Left cardiac atrium (tissue), 4 donors: Measurements from ENCODE around the gene HAT1. TPM values are rescaled to one million over a fixed set of nuclear protein-coding genes. Genes with fewer than 3 reads are reported as not detected.

Source experiments
- ATAC-seq, 2 donors: fragments of 200-7000 bp; cut with Tn5 transposase; one replicate each; pipeline ENCODE4 v1.9.1; 2020; ENCODE audit warnings: mild to moderate bottlenecking in 2 of 2, moderate library complexity in 2 of 2
- DNase-seq: peaks from one replicate; pipeline ENCODE4 v3.0.0-alpha.2; 2020
- intact Hi-C, 2 donors: fragments of 100-400 bp; cut with DNase I; formaldehyde crosslinking; loops; one replicate each; pipeline versions ENCODE4 v1.14.1 to v1.15.1; 2022 to 2023
- total RNA-seq, 2 donors: library from RNA; stranded (reverse); fragmentation: NEBNext Ultra II Directional; extraction: Animal tissue kit (Norgen Biotek cat#: 25700); gene quantifications; one replicate each; pipeline ENCODE4 v1.2.1, GENCODE V29; 2021
- donor health status: DM: no; HTN: yes; CAD: no.
- donor health status: DM: no; HTN: yes; CAD: no; lungs with severe emphysema.
- donor health status: DM: yes; HTN: yes; CAD: no.
- donor health status: Dilated cardiomyopathy.

HAT1 gene
- total RNA-seq, 2 donors from 2014 or later, result 32.2 to 37.4 TPM

DNA sequence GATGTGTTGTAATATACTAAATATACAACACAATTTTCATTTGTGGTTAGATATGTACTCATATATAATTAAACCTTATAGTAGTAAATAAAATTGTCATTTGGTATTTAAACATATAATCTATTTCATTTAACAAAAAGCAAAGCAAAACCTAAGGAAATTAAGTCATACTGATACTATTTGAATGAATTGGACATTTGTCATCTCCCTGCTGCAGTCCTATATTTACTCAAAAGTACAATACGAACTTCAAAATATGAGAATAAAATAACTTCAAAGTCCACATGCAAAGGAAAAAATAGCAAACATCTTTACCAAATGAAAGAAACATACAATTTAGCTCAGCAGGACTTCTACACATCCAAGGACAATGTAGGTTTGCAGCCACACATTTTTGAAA lies 11.8 kb upstream of the HAT1 start:
- no peak for DNase-seq
- intact Hi-C loops, result no loop called here
- ATAC-seq, result no peak

DNA sequence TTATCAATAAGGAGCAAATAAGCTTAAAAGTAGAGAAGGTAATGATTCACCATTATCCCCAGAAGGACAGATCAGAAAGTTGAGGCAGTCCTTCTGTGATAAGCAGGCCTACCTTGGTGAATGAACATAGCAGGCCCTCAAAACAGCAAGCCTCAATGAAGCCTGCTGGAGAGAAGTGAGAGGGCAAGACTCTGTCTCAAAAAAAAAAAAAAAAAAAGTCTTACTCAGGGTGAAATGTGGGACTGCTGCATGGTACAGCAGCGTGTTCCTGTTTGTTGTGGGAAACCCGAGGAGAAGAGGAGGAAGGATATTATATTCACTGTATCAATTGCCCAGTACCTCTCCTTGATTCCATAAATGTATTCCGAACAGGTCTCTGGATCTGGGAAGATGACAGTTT lies 8.7 kb upstream of the HAT1 start:
- DNase-seq (no peak), ATAC-seq (no peak)
- intact Hi-C loops, result no loop called here

DNA sequence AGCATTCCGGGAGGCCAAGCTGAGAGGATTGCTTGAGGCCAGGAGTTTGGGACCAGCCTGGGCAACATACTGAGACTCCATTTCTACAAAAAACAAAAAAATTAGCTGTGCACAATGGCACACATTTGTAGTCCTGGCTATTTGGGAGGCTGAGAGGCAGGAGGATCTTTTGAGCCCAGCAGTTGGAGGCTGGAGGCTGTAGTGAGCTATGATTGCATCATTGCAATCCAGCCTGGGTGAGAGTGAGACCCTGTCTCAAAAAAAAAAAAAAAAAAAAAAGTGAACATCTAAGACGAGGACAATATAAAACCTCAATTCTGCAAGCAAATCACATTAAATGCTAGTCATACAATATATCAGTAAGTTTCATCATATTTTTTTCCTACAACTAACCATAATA lies 2.8 kb upstream of the HAT1 start:
- ATAC-seq (no peak), DNase-seq (no peak)
- intact Hi-C loops, result no loop called here

DNA sequence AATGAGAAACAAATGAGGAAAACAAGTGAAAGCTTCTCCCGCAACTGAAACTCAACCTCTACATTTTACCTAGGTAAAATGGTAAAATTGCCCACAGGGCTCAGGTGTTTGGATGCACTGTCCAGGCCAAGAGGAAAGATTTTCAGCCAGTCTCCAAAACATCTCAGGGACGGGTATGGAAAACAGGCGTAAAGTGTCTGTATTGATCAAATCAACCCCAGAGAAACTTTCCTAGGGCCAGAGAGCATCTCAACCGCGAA lies 361 bp upstream of the HAT1 start:
- no peak for ATAC-seq
- no peak for DNase-seq
- intact Hi-C loops, result no loop called here

DNA sequence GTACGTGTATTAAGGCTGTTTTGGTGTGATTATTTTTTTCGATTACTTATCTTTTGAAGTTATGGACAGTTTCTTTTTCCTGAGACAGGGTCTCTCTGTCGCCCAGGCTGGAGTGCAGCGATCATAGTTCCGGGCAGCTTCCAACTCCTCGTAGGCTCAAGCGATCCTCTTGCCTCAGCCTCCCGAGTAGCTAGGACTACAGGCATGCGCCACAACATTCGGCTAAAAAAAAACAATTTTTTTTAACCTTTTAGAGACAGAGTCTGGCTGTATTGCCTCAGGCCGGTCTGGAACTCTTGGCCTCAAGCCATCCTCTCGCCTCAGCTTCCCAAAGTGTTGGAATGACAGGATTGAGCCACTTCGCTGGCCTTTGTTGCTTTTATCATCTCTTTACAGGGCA lies 945 bp downstream of the HAT1 start:
- DNase-seq (peak; percentile 24), ATAC-seq (peak in 1 of 2 donors; percentile 29)
- intact Hi-C loops, result no loop called here

DNA sequence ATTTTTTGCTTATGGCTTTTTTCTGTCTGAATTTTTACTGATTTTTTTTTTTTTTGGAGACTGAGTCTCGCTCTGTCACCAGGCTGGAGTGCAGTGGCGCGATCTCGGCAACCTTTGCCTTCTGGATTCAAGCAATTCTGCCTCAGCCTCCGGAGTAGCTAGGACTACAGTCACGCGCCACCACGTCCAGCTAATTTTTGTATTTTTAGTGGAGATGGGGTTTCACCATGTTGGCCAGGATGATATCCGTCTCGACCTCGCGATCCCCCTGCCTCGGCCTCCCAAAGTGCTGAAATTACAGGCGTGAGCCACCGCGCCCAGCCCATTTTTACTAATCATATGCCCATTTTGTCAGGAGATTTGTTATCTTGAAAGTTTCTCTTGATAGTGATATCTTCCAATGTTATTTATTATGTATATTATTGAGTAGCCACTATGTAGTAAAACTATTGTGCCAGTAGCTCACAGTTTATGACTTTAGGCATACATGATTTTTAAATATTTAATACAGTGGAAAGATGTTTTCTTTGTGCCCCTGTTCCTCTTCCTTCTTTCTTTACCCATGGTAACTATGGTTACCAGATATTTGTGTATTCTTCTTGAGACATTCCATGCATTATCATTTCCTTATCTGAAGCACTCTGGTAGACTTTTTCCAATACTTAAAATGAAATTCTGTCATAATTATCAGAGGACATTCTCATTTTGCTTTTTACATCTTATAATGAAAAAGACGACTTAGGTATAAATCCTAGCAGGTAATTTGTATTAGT lies 2.1 kb downstream of the HAT1 start:
- intact Hi-C loops, result no loop called here
- DNase-seq (no peak), ATAC-seq (no peak)

DNA sequence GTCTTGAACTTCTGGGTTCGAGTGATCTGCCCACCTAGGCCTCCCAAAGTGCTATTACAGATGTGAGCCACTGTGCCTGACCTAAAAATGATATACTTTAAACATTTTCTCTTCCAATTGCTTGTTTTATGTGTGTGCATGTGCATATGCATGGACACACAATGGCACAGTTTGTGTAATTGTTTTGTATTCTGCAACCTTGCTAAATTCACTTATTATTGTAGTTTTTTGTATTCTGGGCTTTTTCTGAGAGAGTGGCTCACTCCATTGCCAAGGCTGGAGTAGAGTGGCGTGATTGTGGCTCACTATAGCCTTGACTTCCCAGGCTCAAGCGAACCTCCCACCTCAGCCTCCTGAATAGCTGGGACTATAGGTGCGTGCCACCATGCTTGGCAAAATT lies 8.1 kb downstream of the HAT1 start:
- DNase-seq (no peak), ATAC-seq (no peak)
- intact Hi-C loops, result no loop called here

DNA sequence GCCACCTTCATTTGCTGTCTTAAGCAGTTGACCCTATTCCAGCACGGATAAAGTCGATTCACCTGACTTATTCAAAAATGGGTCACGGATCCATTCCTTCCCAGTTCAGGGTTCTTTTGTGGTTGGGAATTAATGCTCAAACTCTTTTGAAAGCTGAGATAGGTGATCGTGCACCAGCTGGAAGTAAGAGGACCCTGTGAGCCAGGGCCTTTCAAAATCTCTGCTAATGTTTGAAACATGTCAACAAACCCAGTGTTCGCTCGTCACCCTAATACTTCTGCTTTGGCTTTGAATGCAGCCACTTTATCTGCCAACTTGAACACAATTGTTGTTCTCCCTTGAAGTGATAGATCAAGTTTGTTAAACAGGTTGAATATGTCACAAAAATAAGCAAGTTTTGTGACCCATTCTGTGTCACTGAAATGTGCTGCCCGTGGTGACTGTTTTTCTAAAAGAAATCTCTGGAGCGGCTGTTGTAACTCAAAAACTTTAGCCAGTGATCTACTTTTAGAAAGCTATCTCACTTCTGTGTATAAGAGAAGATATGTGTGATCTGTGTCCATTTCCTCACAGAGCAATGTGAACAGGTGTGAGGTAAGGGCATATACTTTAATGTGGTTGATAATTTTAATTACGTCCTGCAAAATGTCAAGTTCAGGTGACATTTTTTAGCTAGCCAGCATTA lies 16.9 kb downstream of the HAT1 start:
- DNase-seq (no peak), ATAC-seq (no peak)
- intact Hi-C loops, result no loop called here

DNA sequence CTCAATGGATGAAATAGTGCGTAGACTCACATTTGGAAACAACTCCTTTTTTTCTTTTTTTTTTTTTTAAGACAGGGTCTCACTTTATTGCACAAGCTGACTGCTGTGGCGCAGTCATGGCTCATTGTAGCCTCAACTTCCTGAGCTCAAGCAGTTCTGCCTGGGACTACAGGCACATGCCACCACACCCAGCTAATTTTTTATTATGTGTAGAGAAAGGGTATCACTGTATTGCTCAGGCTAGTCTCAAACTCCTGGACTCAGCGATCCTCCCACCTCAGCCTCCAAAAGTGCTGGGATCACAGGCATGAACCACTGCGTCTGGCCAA lies 17.4 kb downstream of the HAT1 start:
- intact Hi-C loops, result no loop called here
- DNase-seq (no peak), ATAC-seq (no peak)

DNA sequence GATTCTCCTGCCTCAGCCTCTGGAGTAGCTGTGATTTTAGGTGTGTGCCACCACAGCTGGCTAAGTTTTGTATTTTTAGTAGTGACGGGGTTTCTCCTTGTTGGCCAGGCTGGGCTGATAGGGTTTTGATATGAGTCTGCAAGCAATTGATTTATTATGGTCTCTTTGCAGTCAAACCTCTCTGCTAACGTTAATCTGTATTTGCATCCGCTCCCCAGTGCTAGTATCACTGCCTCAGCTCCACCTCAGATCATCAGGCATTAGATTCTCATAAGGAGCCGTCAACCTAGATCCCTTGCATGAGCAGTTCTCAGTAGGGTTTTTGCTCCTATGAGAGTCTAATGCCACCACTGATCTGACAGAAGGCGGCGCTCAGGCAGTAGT lies 19.0 kb downstream of the HAT1 start:
- intact Hi-C loops, result no loop called here
- ATAC-seq, result no peak

DNA sequence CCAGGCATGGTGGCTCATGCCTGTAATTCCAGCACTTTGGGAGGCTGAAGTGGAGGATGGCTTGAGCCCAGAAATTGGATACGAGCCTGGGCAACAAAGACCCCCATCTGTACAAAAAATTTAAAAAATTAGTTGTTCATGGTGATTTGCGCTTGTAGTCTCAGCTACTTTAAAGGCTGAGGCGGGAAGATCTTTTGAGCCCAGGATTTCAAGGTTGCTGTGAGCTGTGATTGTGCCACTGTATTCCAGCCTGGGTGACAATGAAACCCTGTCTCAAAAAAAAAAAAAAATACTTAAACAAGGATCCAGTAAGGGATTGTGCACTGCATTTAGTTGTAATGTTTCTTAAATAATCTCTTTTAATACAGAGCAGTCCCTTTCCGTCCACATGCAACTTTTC lies 21.6 kb downstream of the HAT1 start:
- DNase-seq (no peak), ATAC-seq (no peak)
- intact Hi-C loops, result no loop called here

More for the DNA sequence above, 19.0 kb downstream of the HAT1 start:
- DNase-seq, result no peak

DNA sequence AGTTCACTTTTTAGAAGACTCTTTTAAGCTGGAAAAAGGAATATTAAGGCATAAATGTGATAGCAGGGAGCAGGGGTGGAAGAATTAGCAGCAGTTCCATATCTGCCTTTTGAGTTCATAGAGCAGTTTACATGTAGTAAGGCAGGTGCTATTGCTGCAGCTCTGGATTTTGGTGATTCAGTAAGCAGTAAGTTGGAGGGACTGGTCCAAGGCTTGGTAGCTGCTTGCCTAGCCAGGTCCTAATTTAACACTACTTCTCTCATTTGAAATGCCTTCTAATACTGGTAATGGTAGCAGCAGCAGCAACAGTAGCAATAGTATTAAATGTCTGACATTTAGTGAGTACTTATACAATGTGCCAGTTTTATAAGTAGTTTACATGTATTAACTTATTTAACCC lies 30.0 kb downstream of the HAT1 start:
- intact Hi-C loops, result no loop called here
- ATAC-seq, result no peak
- DNase-seq, result no peak

DNA sequence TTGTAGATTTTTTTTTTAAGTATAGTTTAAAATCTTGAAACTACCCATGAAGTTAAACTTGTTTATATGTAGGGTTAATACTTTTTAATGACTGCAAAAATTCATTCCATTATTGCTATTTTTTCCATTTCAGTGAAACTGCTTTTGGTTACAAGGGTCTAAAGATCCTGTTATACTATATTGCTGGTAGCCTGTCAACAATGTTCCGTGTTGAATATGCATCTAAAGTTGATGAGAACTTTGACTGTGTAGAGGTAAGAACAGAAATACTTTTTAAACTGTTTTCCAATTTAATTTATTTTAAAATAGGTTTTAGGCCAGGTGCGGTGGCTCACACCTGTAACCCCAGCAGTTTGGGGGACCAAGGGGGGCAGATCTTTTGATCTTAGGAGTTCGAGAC lies 30.5 kb downstream of the HAT1 start:
- intact Hi-C loops, result no loop called here
- ATAC-seq, result no peak

DNA sequence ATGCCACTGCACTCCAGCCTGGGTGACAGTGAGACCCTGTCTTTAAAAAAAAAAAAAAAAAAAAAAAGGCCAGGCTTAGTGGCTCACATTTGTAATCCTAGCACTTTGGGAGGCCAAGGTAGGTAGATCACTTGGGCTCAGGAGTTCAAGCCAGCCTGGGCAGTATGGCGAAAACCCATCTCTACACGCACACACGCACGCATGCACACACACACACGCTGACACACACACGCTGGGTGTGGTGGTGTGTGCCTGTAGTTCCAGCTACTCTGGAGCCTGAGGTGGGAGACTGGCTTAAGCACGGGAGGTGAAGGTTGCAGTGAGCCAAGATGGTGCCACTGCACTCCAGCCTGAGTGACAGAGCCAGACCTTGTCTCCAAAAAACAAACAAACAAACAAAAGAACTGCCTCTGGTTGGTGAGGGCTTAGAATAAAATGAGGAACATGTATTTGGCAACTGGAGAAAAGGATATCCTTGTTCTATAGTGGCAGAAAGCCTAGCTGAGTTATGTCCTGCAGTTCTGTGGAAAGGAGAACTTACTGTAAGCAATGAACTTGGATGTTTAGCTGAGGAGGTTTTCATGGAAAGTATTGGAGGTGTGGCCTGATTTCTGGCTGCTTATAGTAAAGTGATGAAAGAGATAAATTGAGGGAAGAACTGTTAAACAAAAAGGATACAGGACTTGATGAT lies 34.0 kb downstream of the HAT1 start:
- ATAC-seq, result peak in 1 of 2 donors; percentile 59
- intact Hi-C loops, result no loop called here
- no peak for DNase-seq

More for the DNA sequence above, 30.5 kb downstream of the HAT1 start:
- DNase-seq, result no peak

DNA sequence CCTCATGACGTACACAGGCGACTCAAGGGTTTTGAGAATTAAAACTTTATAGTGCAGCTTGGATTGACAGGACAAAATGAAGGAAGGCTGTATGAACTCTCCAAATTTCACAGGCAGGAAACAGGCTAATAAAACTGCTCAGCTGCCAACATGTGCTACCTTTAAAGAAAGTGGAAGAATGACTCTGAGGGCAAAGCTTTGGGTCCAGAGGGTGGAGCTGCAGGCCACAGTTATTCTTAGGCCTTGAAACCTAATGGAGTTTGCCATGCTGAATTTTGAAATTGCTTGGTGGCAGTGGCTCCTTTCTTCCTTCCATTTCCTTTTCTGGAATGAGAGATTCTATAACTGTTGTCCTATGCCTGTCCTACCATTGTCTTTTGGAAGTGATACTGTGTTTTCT lies 34.8 kb downstream of the HAT1 start:
- intact Hi-C loops, result no loop called here
- DNase-seq (no peak), ATAC-seq (no peak)

DNA sequence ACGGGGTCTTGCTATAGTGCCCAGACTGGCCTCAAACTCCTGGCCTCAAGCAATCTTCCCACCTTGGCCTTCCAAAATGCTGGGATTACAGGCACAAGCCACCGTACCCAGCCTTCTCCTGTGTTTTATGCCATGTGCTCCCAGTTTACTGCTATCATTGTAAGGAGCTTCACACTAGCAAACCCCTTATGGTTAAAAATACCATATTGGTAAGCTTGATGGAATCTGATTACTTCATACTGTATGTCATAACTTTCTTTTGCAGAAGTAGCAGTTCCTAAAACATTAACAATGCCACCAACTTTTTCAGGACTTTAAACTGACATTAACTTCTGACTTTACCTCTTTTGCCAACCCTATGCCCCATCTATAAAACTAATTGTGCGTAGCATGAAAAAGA lies 36.2 kb downstream of the HAT1 start:
- intact Hi-C loops, result no loop called here
- ATAC-seq, result no peak

DNA sequence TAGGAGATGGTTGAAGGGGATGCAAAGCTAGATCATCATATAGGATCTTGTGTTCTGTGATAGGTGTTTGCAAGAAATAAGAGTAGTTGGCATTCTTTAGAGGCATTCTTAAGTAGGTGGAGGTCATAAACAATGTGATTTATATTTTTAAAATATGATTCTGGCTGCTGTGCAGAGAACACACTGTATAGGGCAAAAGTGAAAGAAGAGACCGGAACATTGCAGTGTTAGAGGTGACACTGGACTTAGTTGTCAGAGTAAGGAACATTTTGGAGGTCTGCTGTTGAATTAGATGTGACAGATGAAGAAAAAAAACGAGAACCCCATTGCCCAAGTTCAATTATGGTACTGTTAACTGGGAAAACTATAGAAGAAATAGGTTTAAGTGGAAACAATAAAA lies 37.7 kb downstream of the HAT1 start:
- no peak for ATAC-seq
- intact Hi-C loops, result no loop called here
- no peak for DNase-seq

More for the DNA sequence above, 36.2 kb downstream of the HAT1 start:
- DNase-seq, result no peak

DNA sequence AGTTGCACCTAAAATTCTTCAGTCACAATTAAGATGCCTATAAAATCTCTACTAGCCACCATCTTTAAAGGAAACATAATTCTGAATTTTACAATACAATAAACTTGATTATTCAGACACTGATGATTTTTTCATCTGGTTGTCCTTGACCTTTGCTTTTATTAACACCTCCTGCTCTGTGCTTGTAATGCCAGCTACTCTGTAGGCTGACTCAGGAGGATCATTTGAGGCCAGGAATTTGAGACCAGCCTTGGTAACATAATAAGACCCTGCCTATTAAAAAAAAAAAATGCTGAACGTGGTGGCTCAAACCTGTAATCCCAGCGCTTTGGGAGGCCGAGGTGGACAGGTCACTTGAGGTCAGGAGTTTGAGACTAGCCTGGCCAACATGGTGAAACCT lies 38.3 kb downstream of the HAT1 start:
- DNase-seq (no peak), ATAC-seq (no peak)
- intact Hi-C loops, result no loop called here

DNA sequence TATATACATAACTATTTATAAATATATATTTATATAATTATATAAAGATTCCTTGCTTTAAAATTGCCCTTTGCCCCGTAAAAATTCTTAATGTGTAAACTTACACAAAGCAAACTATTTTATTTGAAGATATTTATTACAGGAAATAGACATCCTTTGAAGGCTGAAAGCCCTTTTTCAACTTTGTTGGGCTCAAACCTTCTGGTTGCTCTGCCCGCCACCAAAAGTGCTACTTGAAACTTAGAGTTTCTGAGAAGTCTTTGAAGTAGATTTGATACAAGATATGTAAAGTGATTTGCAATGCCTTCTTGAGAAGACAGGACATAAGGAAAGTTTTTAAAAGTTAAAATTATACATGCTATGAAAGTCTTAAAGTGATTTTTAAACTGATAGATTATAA lies 40.9 kb downstream of the HAT1 start:
- no peak for DNase-seq
- no peak for ATAC-seq
- intact Hi-C loops, result no loop called here

DNA sequence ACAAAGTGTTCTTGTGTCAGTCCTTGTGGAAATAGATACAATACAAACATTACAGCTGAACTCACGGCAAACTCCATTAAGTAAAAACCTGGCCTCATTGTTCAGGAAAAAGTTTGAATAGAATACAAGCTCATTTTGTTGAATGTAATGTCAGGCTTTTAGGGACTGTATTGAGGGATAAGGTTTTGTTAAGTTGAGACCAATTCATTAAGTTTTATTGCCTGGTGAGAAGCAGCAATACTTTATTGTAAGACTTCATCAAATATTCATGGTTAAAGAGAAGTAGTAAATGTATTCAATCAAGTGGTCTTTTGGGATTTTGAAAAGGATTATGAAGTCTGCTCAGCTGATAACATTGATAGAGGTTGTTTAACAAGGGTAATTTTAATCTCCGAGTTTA lies 42.0 kb downstream of the HAT1 start:
- no peak for DNase-seq
- ATAC-seq, result no peak
- intact Hi-C loops, result no loop called here

DNA sequence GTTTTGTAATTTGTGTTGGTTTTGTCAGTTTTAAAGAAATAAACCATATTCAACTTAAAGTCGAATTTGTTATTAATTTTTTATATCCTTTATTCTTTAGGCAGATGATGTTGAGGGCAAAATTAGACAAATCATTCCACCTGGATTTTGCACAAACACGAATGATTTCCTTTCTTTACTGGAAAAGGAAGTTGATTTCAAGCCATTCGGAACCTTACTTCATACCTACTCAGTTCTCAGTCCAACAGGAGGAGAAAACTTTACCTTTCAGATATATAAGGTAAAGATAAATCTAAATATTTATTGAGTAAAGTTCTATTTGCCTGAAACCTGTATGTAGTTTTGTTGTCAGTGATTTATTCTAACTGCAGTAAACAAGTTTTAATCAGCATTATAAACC lies 43.0 kb downstream of the HAT1 start:
- DNase-seq (no peak), ATAC-seq (no peak)
- intact Hi-C loops, result no loop called here
